HCT116 (cell line): ENCODE data around the gene LDLRAD4. TPM values are rescaled to one million over a fixed set of nuclear protein-coding genes. Genes with fewer than 3 reads are reported as not detected.

ENCODE experiments used
- ATAC-seq: fragments of 200-7000 bp; cut with Tn5 transposase; 2 replicates; pipeline ENCODE4 v1.9.1; 2020; ENCODE audit warnings: mild to moderate bottlenecking, moderate library complexity
- BruUV-seq: library from RNA; stranded (reverse); fragments of 400-500 nt; replicated peaks from 2 replicates; lab custom pipeline; 2021; lab: Mats Ljungman, UMichigan
- CTCF ChIA-PET: fragments of 300-600 bp; sonication (Branson Sonifier 250); formaldehyde crosslinking; loops from one replicate; lab custom pipeline; 2021; ENCODE audit warnings: antibody characterized with exemption; lab: Charles Lee
- POLR2A ChIA-PET: fragments of 300-600, 350-600 bp; sonication (Branson Sonifier 250); formaldehyde crosslinking; loops from one replicate; lab custom pipeline; 2021; ENCODE audit warnings: antibody characterized with exemption; lab: Charles Lee
- RAD21 ChIA-PET, 2 experiments: fragments of 300-600 bp; sonication (Branson Sonifier 250); formaldehyde crosslinking; loops; one replicate each; lab custom pipeline; 2023; ENCODE audit warnings: low total read pairs in 2 of 2; ENCODE audit not compliant: uncharacterized antibody in 2 of 2, unreplicated experiment in 2 of 2, low non-redundant PET in 1 of 2; lab: Charles Lee
- DNase-seq: peaks from one replicate; pipeline ENCODE4 v3.0.0-alpha.2; 2010; ENCODE audit warnings: low read depth, low spot score
- H2AFZ ChIP-seq: fragments of 200-600 bp; shearing (Covaris generic), sonication (generic); 2 replicates; pipeline ENCODE4 v1.6.1; 2017; ENCODE audit warnings: low read depth, mixed run types, mixed read lengths, antibody characterized with exemption, low read length; ENCODE audit not compliant: poor library complexity, severe bottlenecking
- H3K27ac ChIP-seq: 2 replicates; pipeline ENCODE4 v1.5.1; 2012; ENCODE audit warnings: low read depth, low read length
- H3K27me3 ChIP-seq: fragments of 200-600 bp; sonication (generic); 2 replicates; pipeline ENCODE4 v1.6.1; 2016; ENCODE audit warnings: mixed run types, low read length, mixed read lengths; ENCODE audit not compliant: insufficient read depth
- H3K36me3 ChIP-seq, 2 experiments: fragments of 200-500 bp in 1 of 2; fragments of 200-600 bp in 1 of 2; sonication (Bioruptor generic) in 1 of 2; sonication (generic) in 1 of 2; 2 replicates each; pipeline versions ENCODE4 v1.5.1 to v1.6.1; 2014 to 2016; ENCODE audit warnings: low read length in 2 of 2, inconsistent platforms in 1 of 2, mixed read lengths in 1 of 2, mixed run types in 1 of 2; ENCODE audit not compliant: insufficient read depth in 2 of 2, control insufficient read depth in 1 of 2
- H3K4me1 ChIP-seq, 2 experiments: fragments of 200-600 bp in 1 of 2; sonication (generic) in 1 of 2; 2 replicates each; pipeline versions ENCODE4 v1.5.1 to v1.6.1; 2012 to 2017; ENCODE audit warnings: low read length in 2 of 2, inconsistent platforms in 1 of 2, mild to moderate bottlenecking in 1 of 2, mixed read lengths in 1 of 2, mixed run types in 1 of 2, moderate library complexity in 1 of 2; ENCODE audit not compliant: insufficient read depth in 2 of 2, control insufficient read depth in 1 of 2
- H3K4me2 ChIP-seq: fragments of 200-600 bp; sonication (generic); 2 replicates; pipeline ENCODE4 v1.6.1; 2017; ENCODE audit warnings: mixed run types, low read length, mixed read lengths
- H3K4me3 ChIP-seq, 2 experiments: fragments of 200-600 bp in 1 of 2; sonication (generic) in 1 of 2; replicated peaks in 1 of 2; 2 replicates each; pipeline ENCODE4 v1.5.1; 2011 to 2016; ENCODE audit warnings: low read length in 2 of 2, control low read depth in 1 of 2, low read depth in 1 of 2, mild to moderate bottlenecking in 1 of 2, mixed read lengths in 1 of 2, mixed run types in 1 of 2
- H3K79me2 ChIP-seq: fragments of 200-600 bp; sonication (generic); 2 replicates; pipeline ENCODE4 v1.6.1; 2017; ENCODE audit warnings: mild to moderate bottlenecking, mixed run types, low read length, moderate library complexity, mixed read lengths; ENCODE audit not compliant: insufficient read depth
- H3K9ac ChIP-seq: fragments of 200-600 bp; sonication (generic); 2 replicates; pipeline ENCODE4 v1.6.1; 2016; ENCODE audit warnings: low read length, mixed read lengths
- H3K9me2 ChIP-seq: fragments of 200-600 bp; sonication (generic), shearing (Covaris generic); 2 replicates; pipeline ENCODE4 v1.6.1; 2017; ENCODE audit warnings: mixed run types, mild to moderate bottlenecking, moderate library complexity; ENCODE audit not compliant: insufficient read depth
- H3K9me3 ChIP-seq, 2 experiments: fragments of 200-500 bp in 1 of 2; fragments of 200-600 bp in 1 of 2; sonication (Bioruptor generic) in 1 of 2; sonication (generic) in 1 of 2; 2 replicates each; pipeline ENCODE4 v1.6.1; 2014 to 2017; ENCODE audit warnings: low read length in 2 of 2, mixed read lengths in 2 of 2, inconsistent platforms in 1 of 2, low read depth in 1 of 2, mild to moderate bottlenecking in 1 of 2, mixed run types in 1 of 2, moderate library complexity in 1 of 2; ENCODE audit not compliant: control insufficient read depth in 1 of 2, insufficient read depth in 1 of 2
- H4K20me1 ChIP-seq: fragments of 200-600 bp; sonication (generic), shearing (Covaris generic); 2 replicates; pipeline ENCODE4 v1.6.1; 2017; ENCODE audit warnings: mixed run types, mild to moderate bottlenecking, moderate library complexity; ENCODE audit not compliant: insufficient read depth
- ATF3 ChIP-seq: IDR thresholded peaks from 2 replicates; pipeline ENCODE4 v1.6.1; 2012
- CEBPB ChIP-seq: IDR thresholded peaks from 2 replicates; pipeline ENCODE4 v1.6.1; 2012; ENCODE audit warnings: low read depth
- CTCF ChIP-seq, 3 experiments: fragments of 200-600 bp in 1 of 3; sonication (generic) in 1 of 3; IDR thresholded peaks in 2 of 3; conservative IDR thresholded peaks in 1 of 3; 2 replicates each; pipeline ENCODE4 v1.5.1; 2012 to 2017; ENCODE audit warnings: low read depth in 2 of 3, low read length in 2 of 3, antibody characterized with exemption in 1 of 3, borderline replicate concordance in 1 of 3, control low read depth in 1 of 3, mild to moderate bottlenecking in 1 of 3, mixed read lengths in 1 of 3, mixed run types in 1 of 3, moderate library complexity in 1 of 3; ENCODE audit not compliant: insufficient read depth in 1 of 3
- ELF1 ChIP-seq: IDR thresholded peaks from 2 replicates; pipeline ENCODE4 v1.6.1; 2012; ENCODE audit warnings: low read depth, borderline replicate concordance
- FOSL1 ChIP-seq: IDR thresholded peaks from 2 replicates; pipeline ENCODE4 v1.6.1; 2012; ENCODE audit warnings: low read depth
- MAX ChIP-seq: IDR thresholded peaks from 2 replicates; pipeline ENCODE4 v1.6.1; 2012
- POLR2AphosphoS5 ChIP-seq: IDR thresholded peaks from 2 replicates; pipeline ENCODE4 v1.6.1; 2011; ENCODE audit warnings: mild to moderate bottlenecking, low read depth, low read length, moderate library complexity
- SIN3A ChIP-seq: IDR thresholded peaks from 2 replicates; pipeline ENCODE4 v1.6.1; 2012; ENCODE audit warnings: low read depth
- SP1 ChIP-seq: IDR thresholded peaks from 2 replicates; pipeline ENCODE4 v1.6.1; 2012; ENCODE audit warnings: low read depth
- ZFX ChIP-seq: fragments of 450-650 bp; IDR thresholded peaks from 2 replicates; pipeline ENCODE4 v1.6.1; 2017
- intact Hi-C: fragments of 100-400 bp; cut with micrococcal nuclease; formaldehyde crosslinking; loops from 2 replicates; pipeline ENCODE4 v1.10.0; 2022
- total RNA-seq: library from RNA; stranded (reverse); gene quantifications from one replicate; pipeline ENCODE4 v1.2.1, GENCODE V29; 2021; ENCODE audit not compliant: unreplicated experiment

The LDLRAD4 gene
- total RNA-seq, 1 experiment from 2014 or later, result 1.2 TPM

- no peak for DNase-seq
Observed at GRCh38 chr18:13539843-13540476, 321.4 kb downstream of the LDLRAD4 start.

More at GRCh38 chr18:13539843-13540476, 321.4 kb downstream of the LDLRAD4 start:
- POLR2A ChIA-PET, result no interaction called here
- BruUV-seq, result no TSS peak
- CTCF ChIA-PET, result no interaction called here
- Histone ChIP-seq H3K9me3 (no peaks in the 10 kb centered on the region), H3K79me2 (no peaks in the 10 kb centered on the region), H3K4me3 (no peak overlapping the region), H3K9me2 (no peaks in the 10 kb centered on the region), H3K36me3 (no peaks in the 10 kb centered on the region), H3K27me3 (peaks cover 14% of the 10 kb centered on the region; the same call in 1 of the 2 replicates), H3K4me2 (no peak overlapping the region), H3K4me1 (no peaks in the 10 kb centered on the region), H3K9ac (no peak overlapping the region), H3K27ac (no peak overlapping the region), H4K20me1 (no peaks in the 10 kb centered on the region), H2AFZ (no peak overlapping the region)
- TF ChIP-seq POLR2AphosphoS5 (no peak), ELF1 (no peak), FOSL1 (no peak), CEBPB (no peak), SP1 (no peak), CTCF (IDR thresholded peaks at IDR 0.05 in 2 of 3, conservative IDR thresholded peaks at IDR 0.05 in 1 of 3; ENCODE audit: borderline replicate concordance in 1 of 3, insufficient read depth in 1 of 3, low read depth in 2 of 3, low read length in 2 of 3) (no peak), ZFX (no peak), ATF3 (no peak), MAX (no peak), SIN3A (no peak)
- ATAC-seq, result no peak
- RAD21 ChIA-PET, result no interaction called here
- intact Hi-C loops, result loop anchor here (10.0 kb wide), 1 partner anchor 325 kb away; the partner anchor contains the start of gene LDLRAD4
